HS-27A (cell line): Measurements from ENCODE around the gene FXYD6.
"Not testable (repeated sequence)": the region's sequence is repeated elsewhere in the genome, so short reads cannot be mapped to it uniquely, and the experiment has no call there.

Source experiments
- DNase-seq: peaks from one replicate; pipeline ENCODE4 v3.0.0-alpha.2; 2012; ENCODE audit warnings: low read depth, missing footprints

The FXYD6 gene, protein sequence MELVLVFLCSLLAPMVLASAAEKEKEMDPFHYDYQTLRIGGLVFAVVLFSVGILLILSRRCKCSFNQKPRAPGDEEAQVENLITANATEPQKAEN

GRCh38 chr11:117876341-117877119, at the start of gene FXYD6:
TSS of gene FXYD6 (minus strand) at chr11:117876658. CDS start at chr11:117842776, 33,882 bp downstream.
- DNase-seq: no peak

GRCh38 chr11:117926166-117926565, 49.7 kb upstream of the FXYD6 start:
- DNase-seq: not testable (repeated sequence)

GRCh38 chr11:117925198-117925925, 48.9 kb upstream of the FXYD6 start:
- no peak for DNase-seq

DNA sequence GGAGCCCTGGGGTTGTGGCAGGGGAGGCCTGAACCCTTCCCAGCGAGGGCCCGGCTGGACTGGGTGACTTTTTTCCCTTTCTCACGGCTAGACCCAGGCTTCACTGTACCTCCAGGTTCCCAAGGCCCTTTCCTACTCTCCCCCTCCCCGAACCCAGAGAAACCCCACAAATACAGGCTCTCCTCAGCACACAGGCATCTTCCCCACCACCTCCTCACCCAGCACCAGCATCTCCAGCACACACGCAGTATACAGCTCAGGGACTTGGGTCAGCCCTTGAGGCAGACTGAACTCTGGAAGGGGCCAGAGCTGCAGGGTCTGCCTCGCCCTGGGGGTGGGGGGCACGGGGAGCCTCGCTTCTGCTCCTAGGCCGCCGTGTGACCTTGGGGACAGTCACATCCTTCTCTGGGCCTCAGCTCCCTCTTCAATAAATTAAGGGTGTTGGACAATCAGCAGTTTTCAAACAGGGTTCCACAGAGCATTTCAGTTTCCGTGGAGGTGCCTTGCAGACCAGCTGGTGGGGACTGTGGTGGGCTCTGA, 48.2 kb upstream of the FXYD6 start:
- DNase-seq: no peak

- DNase-seq: no peak
Observed at GRCh38 chr11:117923773-117924172, 47.3 kb upstream of the FXYD6 start.

GRCh38 chr11:117923275-117923674, 46.8 kb upstream of the FXYD6 start:
- no peak for DNase-seq

- no peak for DNase-seq
Observed at GRCh38 chr11:117921893-117922292, 45.4 kb upstream of the FXYD6 start.

DNA sequence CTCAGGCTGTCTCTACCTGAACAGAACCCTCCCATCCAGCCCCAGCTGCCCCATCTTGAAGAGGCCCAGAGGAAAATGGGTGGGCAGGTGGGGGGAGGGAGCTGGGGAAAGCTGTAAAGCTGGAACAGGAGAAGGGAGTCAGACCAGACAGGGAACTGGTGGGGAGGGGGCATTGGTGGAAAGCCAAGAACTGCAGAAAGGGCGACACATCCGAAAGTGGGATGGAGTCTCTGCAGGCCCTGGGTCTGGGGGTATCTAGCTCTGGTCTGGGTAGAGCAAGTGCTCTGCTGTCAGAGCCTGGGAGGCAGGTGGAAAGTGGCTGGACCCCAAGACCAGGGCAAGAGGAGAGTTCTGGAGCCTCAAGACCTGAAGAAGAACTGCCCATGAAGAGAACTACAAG, 45.0 kb upstream of the FXYD6 start:
- DNase-seq: no peak

DNA sequence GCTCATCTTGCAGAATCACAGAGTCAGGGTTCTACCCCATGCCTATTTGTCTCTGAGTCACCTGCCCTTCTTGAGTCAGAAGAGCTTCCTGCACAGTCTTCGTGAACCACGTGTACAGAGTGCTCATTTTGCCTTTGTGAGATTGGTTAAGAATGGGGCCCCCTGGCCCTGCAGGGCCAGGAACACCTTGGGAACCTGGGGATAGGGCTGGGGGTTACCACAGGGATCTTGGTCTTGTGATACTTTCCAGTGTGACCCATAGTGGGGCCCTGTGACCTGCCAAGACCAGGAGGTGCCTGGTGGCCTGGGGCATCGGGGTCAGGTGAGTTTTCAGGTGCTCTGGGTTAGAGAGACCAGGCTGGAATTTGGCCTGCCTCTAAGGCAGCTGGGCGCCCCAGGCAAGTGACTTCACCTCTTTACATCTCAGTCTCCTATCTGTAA, 43.3 kb upstream of the FXYD6 start:
- DNase-seq: no peak

DNA sequence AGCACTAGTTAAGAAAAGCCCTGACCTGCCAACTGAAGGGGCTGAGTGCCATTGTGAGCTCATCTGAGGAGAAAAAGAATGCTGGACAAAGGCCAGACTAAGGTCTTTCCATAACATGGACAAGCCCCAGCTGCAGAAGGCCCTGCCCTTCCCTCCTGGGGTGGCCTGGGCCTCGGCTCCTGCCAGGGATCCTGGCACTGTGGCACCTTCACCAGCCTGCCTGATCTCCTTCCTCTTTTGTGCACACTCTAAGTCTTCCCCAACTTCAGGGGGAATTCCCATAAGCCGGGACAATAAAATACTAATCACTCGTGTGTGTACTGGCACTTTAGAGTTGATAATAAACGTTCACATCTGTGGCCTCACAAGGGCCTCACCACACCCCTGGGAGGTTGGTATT, 42.9 kb upstream of the FXYD6 start:
- DNase-seq: no peak

GRCh38 chr11:117918366-117919255, 42.2 kb upstream of the FXYD6 start:
- DNase-seq: no peak

- no peak for DNase-seq
Observed at GRCh38 chr11:117917591-117918151, 41.2 kb upstream of the FXYD6 start.

DNA sequence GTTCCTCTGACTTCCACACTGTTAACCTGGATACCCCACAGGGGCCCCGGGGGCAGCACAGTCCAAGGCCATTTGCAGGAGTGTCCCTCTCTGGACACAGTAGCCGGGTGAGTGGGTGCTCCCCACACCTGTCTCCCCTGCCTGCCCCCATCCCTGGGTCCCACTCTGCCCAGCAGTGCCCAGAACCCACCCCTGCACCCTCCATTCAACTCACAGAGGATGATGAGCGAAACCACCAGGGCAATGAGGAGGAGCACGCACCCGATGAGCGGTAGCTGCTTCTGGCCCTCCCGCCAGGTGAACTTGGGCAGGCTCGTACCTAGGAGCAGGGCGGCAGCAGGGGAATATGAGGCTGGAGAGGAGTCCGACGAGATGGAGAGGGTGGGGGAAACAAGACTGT, 40.5 kb upstream of the FXYD6 start:
- DNase-seq: no peak

GRCh38 chr11:117915672-117916235, 39.3 kb upstream of the FXYD6 start:
- no peak for DNase-seq

- DNase-seq: no peak
Observed at GRCh38 chr11:117914991-117915618, 38.6 kb upstream of the FXYD6 start.

DNA sequence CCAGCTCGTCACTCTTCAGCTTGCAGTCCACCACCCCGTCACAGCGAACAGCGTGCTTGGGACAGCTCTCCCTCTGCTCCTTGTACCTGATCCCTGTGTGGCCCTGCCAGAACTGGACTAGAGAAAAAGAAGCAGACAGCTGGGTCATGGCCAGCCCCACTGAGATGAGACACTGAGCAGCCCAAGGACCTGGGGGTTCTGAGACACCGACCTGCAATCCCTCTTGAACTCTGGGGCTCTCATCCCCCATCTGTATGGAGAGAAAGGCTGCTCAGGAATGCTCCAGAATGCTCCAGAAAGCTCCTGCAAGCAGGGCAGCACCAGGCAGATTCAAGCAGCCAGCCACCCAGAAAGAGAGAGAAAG, 37.9 kb upstream of the FXYD6 start:
- no peak for DNase-seq

GRCh38 chr11:117913736-117914397, 37.4 kb upstream of the FXYD6 start:
- DNase-seq: no peak

GRCh38 chr11:117912497-117912896, 36.0 kb upstream of the FXYD6 start:
- no peak for DNase-seq

- DNase-seq: no peak
Observed at GRCh38 chr11:117911694-117912093, 35.2 kb upstream of the FXYD6 start.

- no peak for DNase-seq
Observed at GRCh38 chr11:117910941-117911655, 34.6 kb upstream of the FXYD6 start.
